Measurements from ENCODE around the gene AMBP.

DNA sequence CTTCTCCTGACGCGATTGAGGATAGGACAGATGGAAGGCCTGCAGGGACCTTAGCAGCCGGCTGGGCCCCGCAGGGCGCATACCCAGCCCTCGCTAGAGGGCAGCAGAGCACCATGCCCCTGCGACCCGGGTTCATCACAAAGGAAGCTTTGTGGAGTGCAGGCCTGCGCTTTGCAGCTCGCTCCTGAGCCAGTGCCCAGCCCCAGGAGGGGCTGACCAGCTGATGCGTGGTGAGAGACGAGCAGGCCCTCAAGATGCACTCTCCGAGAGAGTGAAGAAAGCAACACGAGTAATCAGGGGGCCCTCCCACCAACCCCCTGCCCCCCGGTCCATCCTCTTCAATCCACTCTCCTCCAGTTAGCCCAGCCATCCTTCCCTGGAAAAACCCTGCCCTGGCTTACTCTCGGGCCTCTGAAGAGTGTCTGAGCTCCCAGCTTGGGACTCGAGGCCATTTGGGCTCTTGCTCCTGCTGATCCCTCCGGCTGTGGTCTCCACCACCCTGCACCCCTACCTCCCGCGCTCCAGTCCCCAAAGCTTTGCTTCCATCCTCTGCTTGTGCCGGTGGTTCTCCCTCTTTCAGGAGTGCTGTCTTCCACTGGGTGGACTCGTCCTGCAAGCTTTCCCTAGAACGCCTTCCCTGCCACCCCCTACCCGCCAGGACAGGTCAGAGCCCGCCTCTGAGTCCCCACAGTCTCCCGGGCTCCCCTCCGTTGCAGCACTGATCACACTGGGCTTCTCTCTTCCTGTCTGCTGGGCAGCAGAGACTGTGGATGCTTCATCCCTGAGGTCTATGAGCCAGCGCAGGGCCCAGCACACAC is 30.1 kb upstream of the AMBP start:
- TF ChIP-seq, protein P1, sequence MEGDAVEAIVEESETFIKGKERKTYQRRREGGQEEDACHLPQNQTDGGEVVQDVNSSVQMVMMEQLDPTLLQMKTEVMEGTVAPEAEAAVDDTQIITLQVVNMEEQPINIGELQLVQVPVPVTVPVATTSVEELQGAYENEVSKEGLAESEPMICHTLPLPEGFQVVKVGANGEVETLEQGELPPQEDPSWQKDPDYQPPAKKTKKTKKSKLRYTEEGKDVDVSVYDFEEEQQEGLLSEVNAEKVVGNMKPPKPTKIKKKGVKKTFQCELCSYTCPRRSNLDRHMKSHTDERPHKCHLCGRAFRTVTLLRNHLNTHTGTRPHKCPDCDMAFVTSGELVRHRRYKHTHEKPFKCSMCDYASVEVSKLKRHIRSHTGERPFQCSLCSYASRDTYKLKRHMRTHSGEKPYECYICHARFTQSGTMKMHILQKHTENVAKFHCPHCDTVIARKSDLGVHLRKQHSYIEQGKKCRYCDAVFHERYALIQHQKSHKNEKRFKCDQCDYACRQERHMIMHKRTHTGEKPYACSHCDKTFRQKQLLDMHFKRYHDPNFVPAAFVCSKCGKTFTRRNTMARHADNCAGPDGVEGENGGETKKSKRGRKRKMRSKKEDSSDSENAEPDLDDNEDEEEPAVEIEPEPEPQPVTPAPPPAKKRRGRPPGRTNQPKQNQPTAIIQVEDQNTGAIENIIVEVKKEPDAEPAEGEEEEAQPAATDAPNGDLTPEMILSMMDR (IDR thresholded peaks at IDR 0.05) = peak; percentile 60
- TF ChIP-seq EZH2 (IDR thresholded peaks at IDR 0.05; ENCODE audit: borderline replicate concordance, insufficient read depth, low read depth, low read length, poor library complexity, severe bottlenecking) = no peak
